ENCODE measurements around the gene NELFCD. TPM values are rescaled to one million over a fixed set of nuclear protein-coding genes. Genes with fewer than 3 reads are reported as not detected.

The NELFCD gene
- total and polyA plus RNA-seq, 9 of the 15 experiments (the other 6 are each of a cell fraction or from before 2014, with no cell fraction given) = 11.7 to 163 (median 96.5) TPM

GRCh38 chr20:59006864-59007664 lies 26.0 kb downstream of the NELFCD start, which contains the start of gene CTSZ (continued):
- TF ChIP-seq ZNF407 (IDR thresholded peaks at IDR 0.05; ENCODE audit: low read depth) (no peak), ZBTB2 (IDR thresholded peaks at IDR 0.05) (no peak), ZNF280B (CRISPR knock-in tag; IDR thresholded peaks at IDR 0.05) (no peak), MED1 (CRISPR knock-in tag; IDR thresholded peaks at IDR 0.05; ENCODE audit: borderline replicate concordance) (no peak), E2F3 (CRISPR knock-in tag; IDR thresholded peaks at IDR 0.05) (0 out of 2 replicates have a peak, but pooled peaks have one; percentile 22), NFATC3 (IDR thresholded peaks at IDR 0.05) (no peak)
